Lower leg skin (tissue), 4 donors: ENCODE data around the gene P2RX1. TPM values are rescaled to one million over a fixed set of nuclear protein-coding genes. Genes with fewer than 3 reads are reported as not detected.

Experiments used
- DNase-seq, 2 donors: peaks; one replicate each; pipeline ENCODE4 v3.0.0-alpha.2; 2019; ENCODE audit warnings: low spot score in 2 of 2
- H3K4me3 ChIP-seq: fragments of 200-600 bp; sonication (generic); 2 replicates; pipeline ENCODE4 v1.5.1; 2017; ENCODE audit warnings: mild to moderate bottlenecking, low read depth; ENCODE audit not compliant: poor library complexity, severe bottlenecking
- CTCF ChIP-seq, 3 donors: fragments of 450-650 bp; IDR thresholded peaks; one replicate each; pipeline ENCODE4 v1.5.1; 2016; ENCODE audit warnings: antibody characterized with exemption in 3 of 3, mild to moderate bottlenecking in 3 of 3, moderate library complexity in 2 of 3
- POLR2A ChIP-seq, 2 donors: fragments of 450-650 bp; IDR thresholded peaks; one replicate each; pipeline ENCODE4 v1.6.1; 2016 to 2017; ENCODE audit warnings: antibody characterized with exemption in 2 of 2, mild to moderate bottlenecking in 1 of 2, moderate library complexity in 1 of 2
- WGBS, 2 donors: methylation state at CpG; one replicate each; pipeline ENCODE4 v1.1.5; 2018; 5-methylcytosine and 5-hydroxymethylcytosine counted together
- intact Hi-C: fragments of 100-400 bp; cut with DNase I; formaldehyde crosslinking; loops from one replicate; pipeline ENCODE4 v1.15.0; 2023; ENCODE audit warnings: low total_unique reads
- total RNA-seq, 4 donors: library from RNA; depleted of rRNA; stranded (reverse); fragments of >200 nt; gene quantifications; one replicate each; pipeline ENCODE4 v1.1.0, GENCODE V29; 2016

Gene P2RX1
- total RNA-seq, 4 donors from 2014 or later, result 0.56 to 5.0 (median 1.0) TPM

GRCh38 chr17:3893003-3893719 is 23.1 kb downstream of the P2RX1 start, which contains the start of gene CAMKK1:
Gene CAMKK1 (minus strand): TSS chr17:3893053. CDS start chr17:3885687, 7,366 bp downstream.
- 8 to 24% methylated on average over 12 to 28 of the region's 75 CpGs for WGBS, 2 donors
- TF ChIP-seq CTCF (IDR thresholded peaks at IDR 0.05) (no peak), POLR2A (IDR thresholded peaks at IDR 0.05) (no peak)
- intact Hi-C loops, result no loop called here
- DNase-seq, result peak; percentile 73 to 96
- peak within 1 kb of the TSS; percentile 58 for H3K4me3 ChIP-seq

GRCh38 chr17:3892095-3892998 is 23.9 kb downstream of the P2RX1 start:
- 0 to 1% methylated on average over 36 to 43 of the region's 96 CpGs for WGBS, 2 donors
- intact Hi-C loops, result no loop called here
- TF ChIP-seq CTCF (IDR thresholded peaks at IDR 0.05) (no peak), POLR2A (IDR thresholded peaks at IDR 0.05) (no peak)
- peak overlapping the region; percentile 58 for H3K4me3 ChIP-seq
- peak; percentile 86 to 97 for DNase-seq

GRCh38 chr17:3891626-3892094 is 24.6 kb downstream of the P2RX1 start:
- TF ChIP-seq POLR2A (IDR thresholded peaks at IDR 0.05) (no peak), CTCF (IDR thresholded peaks at IDR 0.05) (no peak)
- no peak for DNase-seq
- WGBS, 2 donors, result 38 to 64% methylated on average over 10 to 12 of the region's 12 CpGs
- no peak overlapping the region for H3K4me3 ChIP-seq
- intact Hi-C loops, result no loop called here

GRCh38 chr17:3890878-3891219 is 25.4 kb downstream of the P2RX1 start:
- TF ChIP-seq POLR2A (IDR thresholded peaks at IDR 0.05), result no peak
- no peak for TF ChIP-seq CTCF (IDR thresholded peaks at IDR 0.05)
- no peak overlapping the region for H3K4me3 ChIP-seq
- intact Hi-C loops, result no loop called here
- DNase-seq, result no peak
- 52 to 61% methylated on average over 4 of the region's 4 CpGs for WGBS, 2 donors

GRCh38 chr17:3890082-3890877 is 26.0 kb downstream of the P2RX1 start:
- H3K4me3 ChIP-seq, result no peak overlapping the region
- TF ChIP-seq POLR2A (IDR thresholded peaks at IDR 0.05) (no peak), CTCF (IDR thresholded peaks at IDR 0.05) (no peak)
- peak; percentile 65 to 96 for DNase-seq
- intact Hi-C loops, result no loop called here
- 26 to 47% methylated on average over 11 to 22 of the region's 22 CpGs for WGBS, 2 donors
